Astrocyte of the spinal cord (primary cell): Measurements from ENCODE around the gene TPSB2.

Experiments used
- DNase-seq: peaks from one replicate; pipeline ENCODE4 v3.0.0; 2011; ENCODE audit warnings: low read depth, low spot score
- H3K4me3 ChIP-seq: 2 replicates; pipeline ENCODE4 v1.5.1; 2011; ENCODE audit warnings: low read depth, mild to moderate bottlenecking, low read length, moderate library complexity
- CTCF ChIP-seq: IDR thresholded peaks from 2 replicates; pipeline ENCODE4 v1.5.1; 2012; ENCODE audit warnings: low read depth, mild to moderate bottlenecking, low read length, inconsistent platforms
- in situ Hi-C: cut with HindIII; loops from 2 replicates; pipeline ENCODE4 v1.10.0; 2017; ENCODE audit warnings: low sequenced_read_pairs

The TPSB2 gene

GRCh38 chr16:1198194-1198593, 31.8 kb downstream of the TPSB2 start:
- no peak for TF ChIP-seq CTCF
- H3K4me3 ChIP-seq: no peak overlapping the region
- in situ Hi-C loops: no loop called here
- no peak for DNase-seq

- no peak overlapping the region for H3K4me3 ChIP-seq
- DNase-seq: no peak
- in situ Hi-C loops: no loop called here
- no peak for TF ChIP-seq CTCF
Measured at GRCh38 chr16:1197237-1197866, 32.6 kb downstream of the TPSB2 start.

GRCh38 chr16:1196494-1196893, 33.5 kb downstream of the TPSB2 start:
- no peak for TF ChIP-seq CTCF
- H3K4me3 ChIP-seq: no peak overlapping the region
- no peak for DNase-seq
- in situ Hi-C loops: no loop called here

- H3K4me3 ChIP-seq: no peak overlapping the region
- no peak for DNase-seq
- no peak for TF ChIP-seq CTCF
- in situ Hi-C loops: no loop called here
Measured at GRCh38 chr16:1195393-1195666, 34.7 kb downstream of the TPSB2 start.

GRCh38 chr16:1194665-1195392, 35.2 kb downstream of the TPSB2 start:
- no peak for DNase-seq
- peak; percentile 70 for TF ChIP-seq CTCF
- H3K4me3 ChIP-seq: no peak overlapping the region
- in situ Hi-C loops: no loop called here

GRCh38 chr16:1193825-1194581, 36.0 kb downstream of the TPSB2 start:
- no peak for DNase-seq
- in situ Hi-C loops: no loop called here
- no peak for TF ChIP-seq CTCF
- H3K4me3 ChIP-seq: no peak overlapping the region
